WTC11 (cell line): Measurements from ENCODE around the gene RPUSD2.

Experiments
- CTCF ChIP-seq: fragments of 200-600 bp; IDR thresholded peaks from 2 replicates; pipeline ENCODE4 v1.8.0; 2022; ENCODE audit warnings: antibody characterized with exemption
- NR3C1 ChIP-seq: sonication (generic); formaldehyde crosslinking; conservative IDR thresholded peaks from 2 replicates; pipeline ENCODE4 v1.8.1; 2023; ENCODE audit warnings: low read depth, mild to moderate bottlenecking, missing genetic modification reagents
- USF2 ChIP-seq: sonication (generic); formaldehyde crosslinking; IDR thresholded peaks from 2 replicates; pipeline ENCODE4 v1.8.1; 2023; ENCODE audit warnings: mild to moderate bottlenecking, missing genetic modification reagents, moderate library complexity
- ZNF263 ChIP-seq: sonication (generic); formaldehyde crosslinking; IDR thresholded peaks from 2 replicates; pipeline ENCODE4 v1.8.1; 2022; ENCODE audit warnings: low read depth, mild to moderate bottlenecking, moderate library complexity, missing genetic modification reagents

- TF ChIP-seq ZNF263 (CRISPR knock-in tag) (no peak), CTCF (no peak), NR3C1 (CRISPR knock-in tag) (no peak), USF2 (CRISPR knock-in tag) (no peak)
Observed at GRCh38 chr15:40618906-40619305, 49.8 kb downstream of the RPUSD2 start.
